HG03064 (cell line): ENCODE results near the gene HMGCR.

Source experiments
- ATAC-seq: cut with Tn5 transposase; IDR thresholded peaks from one replicate; pipeline ENCODE4 v1.9.1; 2021; ENCODE audit warnings: low read depth; ENCODE audit not compliant: unreplicated experiment

The HMGCR gene

DNA sequence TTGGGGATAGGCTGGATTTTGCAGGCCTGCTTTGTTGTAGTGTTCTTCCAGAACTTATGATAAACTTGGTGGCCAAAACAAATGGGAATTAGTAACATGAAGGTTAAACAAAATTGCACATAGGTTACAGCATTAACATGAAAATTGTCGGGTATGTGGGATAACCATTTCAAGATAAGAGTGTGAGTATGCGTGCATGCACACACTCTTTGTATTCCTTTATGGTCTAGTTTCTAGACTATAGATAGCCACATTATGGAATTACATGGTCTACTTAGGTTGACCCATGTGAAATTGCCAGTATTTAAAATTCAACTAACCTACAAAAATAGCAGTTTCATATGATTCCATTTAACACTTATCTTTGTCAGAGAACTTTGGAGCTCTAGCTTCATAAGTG is 1.4 kb downstream of the HMGCR start:
- ATAC-seq, result no peak

DNA sequence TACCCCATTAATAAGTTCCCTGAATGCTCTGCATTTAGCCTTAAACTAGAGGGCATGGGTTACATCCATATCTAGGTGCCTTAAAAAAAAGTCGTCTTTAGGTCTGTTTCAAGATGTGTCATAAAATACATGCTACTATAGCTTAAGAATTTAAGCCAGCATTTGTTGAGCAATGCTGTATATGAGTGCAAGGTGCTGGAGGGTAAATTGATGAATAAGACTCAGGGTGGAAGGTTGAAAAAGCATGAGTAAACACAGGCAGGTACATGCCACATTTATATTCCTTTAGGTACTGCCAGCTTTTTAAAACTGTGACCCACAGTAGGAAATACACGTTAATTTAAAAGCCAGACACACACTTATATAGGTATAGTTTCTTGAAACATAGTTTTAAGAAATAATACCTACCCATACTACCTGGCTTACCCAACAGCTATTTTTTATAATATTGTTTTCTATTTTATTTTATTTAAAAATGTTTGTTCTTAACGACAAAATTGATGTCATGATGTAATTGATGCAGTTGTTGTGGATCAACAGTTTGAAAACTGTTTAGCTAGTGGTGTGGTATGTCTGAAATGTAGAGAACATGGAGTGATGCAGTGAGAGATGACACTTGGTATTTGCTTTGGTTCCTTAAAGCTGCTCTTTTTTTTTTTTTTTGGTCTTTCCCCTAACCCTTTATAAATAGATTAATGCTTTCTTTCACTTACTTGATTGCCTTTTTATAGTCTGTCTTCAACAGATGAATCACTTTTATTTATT is 3.9 kb downstream of the HMGCR start:
- ATAC-seq, result no peak

DNA sequence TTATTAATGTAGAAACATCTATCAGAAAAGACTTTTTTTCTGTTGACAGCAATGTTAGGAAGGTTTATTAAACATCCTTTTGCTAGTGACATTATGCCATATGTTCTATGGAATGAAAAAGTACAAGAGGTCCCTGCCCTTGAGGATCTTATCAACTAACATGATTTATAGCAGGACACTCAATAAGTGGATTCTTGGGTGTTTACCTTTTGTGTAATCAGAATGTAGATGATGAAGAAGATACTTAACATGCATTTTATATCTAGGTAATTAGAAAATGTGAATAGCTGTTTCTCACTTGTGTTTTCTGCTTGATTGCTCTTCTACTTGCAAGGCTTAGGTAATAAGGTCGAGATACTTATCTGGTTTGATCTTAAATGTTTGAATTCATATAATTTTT is 4.9 kb downstream of the HMGCR start:
- ATAC-seq, result no peak

DNA sequence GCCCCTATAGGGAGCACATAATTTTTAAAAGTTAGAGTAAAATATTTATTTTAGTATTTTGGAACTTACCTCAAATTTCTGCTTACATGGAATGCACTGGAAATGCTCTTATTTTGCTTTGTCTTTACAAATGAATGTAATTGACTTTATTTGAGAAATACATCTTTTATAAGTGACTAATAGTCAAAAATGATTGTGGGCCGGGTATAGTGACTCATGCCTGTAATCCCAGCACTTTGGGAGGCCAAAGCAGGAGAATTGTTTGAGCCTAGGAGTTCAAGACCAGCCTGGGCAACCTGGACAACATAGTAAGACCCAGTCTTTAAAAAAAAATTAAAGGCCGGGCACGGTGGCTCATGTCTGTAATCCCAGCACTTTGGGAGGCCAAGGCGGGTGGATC is 5.8 kb downstream of the HMGCR start:
- ATAC-seq, result no peak

DNA sequence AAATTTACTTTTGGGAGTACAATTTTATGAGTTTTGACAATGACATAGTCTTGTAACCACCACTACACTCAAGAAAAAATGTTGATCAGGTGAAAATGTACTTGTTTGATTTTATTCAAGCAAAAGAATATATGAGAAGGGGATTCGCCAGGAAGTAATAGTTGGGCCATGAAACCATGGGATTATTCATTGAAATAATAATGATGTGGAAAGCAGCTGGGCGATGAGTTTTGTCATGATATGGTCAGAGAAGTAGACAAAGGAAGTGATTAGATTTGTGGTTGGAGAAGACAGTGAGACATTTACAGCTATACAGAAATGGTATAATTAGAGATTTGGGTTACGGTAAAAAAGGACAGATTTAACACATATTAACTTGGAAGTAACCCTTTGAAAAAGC is 11.2 kb downstream of the HMGCR start:
- ATAC-seq, result no peak

DNA sequence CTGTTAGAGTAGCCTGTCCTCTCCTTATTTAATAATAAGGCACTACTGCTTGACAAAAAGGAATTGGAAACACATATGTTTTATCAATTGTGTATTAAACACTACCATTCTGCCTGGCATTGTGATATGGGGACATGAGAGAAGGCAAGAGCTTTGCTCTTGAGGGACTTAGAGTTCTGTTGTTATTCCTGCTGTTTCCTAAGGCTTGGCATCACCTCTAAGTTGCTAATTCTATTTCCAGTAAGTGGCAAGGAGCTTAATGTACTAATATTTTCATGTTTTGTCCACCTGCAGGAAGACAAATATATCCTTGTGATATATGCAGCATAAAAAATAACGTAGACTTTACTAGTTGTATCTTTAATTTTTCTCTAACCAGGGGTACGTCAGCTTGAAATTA is 12.6 kb downstream of the HMGCR start:
- no peak for ATAC-seq

DNA sequence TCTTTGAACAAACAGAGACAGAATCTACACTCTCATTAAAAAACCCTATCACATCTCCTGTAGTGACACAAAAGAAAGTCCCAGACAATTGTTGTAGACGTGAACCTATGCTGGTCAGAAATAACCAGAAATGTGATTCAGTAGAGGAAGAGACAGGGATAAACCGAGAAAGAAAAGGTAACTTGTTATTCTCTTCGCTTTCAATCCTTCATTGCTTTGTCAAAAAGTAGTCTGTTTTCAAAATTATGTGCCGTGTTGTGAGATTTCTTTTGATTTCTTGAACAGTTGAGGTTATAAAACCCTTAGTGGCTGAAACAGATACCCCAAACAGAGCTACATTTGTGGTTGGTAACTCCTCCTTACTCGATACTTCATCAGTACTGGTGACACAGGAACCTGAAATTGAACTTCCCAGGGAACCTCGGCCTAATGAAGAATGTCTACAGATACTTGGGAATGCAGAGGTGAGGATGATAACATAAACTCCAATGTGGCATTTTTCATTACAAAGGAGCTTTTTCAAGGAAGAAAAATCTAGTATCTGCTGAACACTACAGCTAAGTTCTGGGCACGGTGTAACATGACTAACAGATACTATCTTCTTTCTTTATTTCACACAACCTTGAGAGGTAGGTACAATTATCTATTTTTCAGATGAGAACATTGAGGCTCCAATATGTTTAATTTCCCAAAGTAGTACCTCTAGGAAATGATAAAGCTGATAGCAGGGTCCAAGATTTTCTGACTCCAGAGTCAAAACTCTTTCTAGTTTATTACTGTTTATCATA is 14.3 kb downstream of the HMGCR start:
- ATAC-seq, result no peak

DNA sequence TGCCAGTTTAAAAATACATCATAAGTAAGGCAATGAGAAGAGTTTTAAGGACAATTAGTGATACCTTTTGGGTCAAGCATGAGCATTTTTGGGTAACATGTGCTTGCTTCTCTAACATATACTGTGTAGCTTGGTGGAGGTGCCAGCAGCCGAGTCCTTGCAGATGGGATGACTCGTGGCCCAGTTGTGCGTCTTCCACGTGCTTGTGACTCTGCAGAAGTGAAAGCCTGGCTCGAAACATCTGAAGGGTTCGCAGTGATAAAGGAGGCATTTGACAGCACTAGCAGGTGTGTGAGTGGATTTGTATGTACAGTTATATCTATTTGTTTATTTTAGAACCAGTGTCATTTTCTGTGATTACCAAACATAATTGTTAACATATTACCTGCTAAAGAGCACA is 18.2 kb downstream of the HMGCR start:
- no peak for ATAC-seq

DNA sequence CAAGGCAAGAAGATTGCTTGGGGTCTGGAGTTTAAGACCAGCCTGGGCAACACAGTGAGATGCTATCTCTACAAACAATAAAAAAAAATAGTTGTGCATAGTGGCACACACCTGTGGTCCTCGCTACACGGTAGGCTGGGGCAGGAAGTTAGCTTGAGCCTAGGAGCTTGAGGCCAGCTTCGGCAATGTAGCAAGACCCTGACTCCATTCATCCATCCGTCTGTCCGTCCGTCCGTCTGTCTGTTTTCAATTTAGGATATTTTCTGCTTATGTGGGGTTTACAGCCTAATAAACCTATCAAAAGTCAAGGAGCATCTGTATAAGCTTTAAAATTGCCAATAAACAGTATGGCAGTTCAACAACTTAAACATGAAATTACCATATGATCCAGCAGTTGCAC is 19.7 kb downstream of the HMGCR start:
- ATAC-seq, result no peak

DNA sequence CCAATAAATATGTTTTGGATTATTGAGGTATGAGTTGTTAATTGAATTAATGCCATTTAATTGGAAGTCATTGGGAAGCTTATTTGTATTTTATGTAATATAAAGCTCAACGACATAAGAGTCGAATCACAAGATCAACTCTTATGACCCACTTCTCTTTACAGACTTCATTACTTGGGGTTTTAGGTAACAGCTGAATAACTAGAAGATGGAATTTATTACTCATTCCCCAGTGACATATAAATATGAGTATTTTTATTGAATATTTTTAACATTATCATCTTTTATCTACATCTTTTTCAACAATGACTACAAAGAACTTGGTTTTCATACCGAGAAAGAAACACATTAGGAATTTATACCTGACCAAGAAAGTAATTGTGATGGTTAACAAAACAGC is 21.1 kb downstream of the HMGCR start:
- ATAC-seq, result no peak

DNA sequence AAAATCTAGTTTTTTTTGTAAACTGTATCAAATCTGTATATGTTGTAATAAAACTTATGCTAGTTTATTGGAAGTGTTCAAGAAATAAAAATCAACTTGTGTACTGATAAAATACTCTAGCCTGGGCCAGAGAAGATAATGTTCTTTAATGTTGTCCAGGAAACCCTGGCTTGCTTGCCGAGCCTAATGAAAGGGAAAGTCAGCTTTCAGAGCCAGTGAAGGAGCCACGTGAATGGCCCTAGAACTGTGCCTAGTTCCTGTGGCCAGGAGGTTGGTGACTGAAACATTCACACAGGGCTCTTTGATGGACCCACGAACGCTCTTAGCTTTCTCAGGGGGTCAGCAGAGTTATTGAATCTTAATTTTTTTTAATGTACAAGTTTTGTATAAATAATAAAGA is 24.3 kb downstream of the HMGCR start:
- no peak for ATAC-seq

DNA sequence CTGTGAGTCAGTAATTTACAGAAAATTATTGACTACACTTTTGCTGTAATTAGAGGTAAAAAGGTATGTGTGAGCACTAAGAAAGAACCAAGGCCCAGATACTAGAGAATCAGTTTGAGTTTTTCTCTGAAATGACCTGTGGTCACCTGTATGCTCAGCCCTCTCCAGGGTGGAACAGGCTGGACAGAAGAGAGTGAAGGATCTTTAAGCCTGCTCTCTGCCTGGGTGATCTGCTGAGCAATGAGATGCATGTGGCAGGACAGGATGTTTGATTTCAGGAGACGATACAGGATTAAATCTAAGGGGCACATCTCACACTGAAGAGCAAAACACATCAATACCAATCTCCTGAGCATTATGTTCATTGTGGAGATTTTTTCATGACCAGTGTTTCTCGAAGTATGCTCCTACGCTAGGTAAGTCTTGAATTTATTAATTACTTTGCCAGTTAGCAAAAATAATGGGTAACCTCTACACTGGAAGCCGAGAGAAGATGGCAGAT is 25.5 kb downstream of the HMGCR start:
- ATAC-seq, result no peak

DNA sequence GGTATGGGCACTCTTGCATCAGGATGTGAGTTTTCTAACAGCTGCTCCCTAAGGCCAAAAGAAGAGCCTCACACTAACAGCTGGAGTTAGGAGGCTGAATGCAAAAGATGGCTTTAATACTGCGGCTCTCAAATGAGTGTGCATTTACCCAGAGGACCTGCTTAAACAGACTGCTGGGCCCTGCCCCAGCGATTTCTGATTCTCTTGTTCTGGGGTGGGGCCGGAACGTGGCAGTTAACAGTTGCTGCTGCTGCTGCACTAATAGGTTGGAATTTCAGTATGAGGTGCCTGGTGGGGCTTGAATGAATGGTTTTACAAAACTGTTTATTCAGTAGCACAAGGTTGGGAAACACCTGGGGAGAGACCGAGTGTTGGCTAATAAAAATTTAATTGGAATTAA is 26.1 kb downstream of the HMGCR start:
- no peak for ATAC-seq

DNA sequence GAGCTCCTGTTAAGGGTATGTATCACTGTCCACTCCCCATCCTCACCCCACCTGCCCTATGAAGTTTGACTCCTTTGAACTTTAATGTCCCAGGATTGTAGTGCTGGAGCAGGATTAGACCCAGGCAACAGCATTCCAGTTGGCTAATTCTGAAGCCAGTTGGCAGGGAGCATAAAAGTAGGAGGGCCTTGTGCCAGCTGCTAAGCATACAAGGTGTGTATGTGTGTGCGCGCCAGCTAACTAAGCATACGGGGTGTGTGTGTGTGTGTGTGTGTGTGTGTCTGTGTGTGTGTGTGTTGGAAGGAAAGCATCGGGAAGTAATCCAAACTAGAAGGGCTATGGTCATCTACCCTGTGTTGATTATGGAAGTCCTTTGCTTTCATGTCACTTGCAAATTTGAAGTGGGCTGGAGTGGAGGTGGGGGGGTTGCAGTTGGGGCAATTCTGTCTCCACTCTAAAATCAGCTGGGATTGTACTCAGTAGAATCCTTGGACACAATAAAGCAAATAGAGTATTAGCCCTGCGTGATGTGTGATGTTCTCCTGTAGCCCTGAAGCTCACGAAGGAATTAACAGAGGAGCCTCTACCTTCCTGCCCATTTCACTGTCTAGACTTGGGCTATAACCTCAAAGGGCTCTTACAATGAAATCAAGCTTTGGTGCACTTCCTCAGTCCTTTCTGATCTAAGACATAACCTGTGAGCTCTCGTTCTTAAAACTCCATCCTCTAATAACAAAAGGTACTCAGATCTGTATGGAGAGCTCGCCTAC is 26.9 kb downstream of the HMGCR start:
- ATAC-seq, result no peak

DNA sequence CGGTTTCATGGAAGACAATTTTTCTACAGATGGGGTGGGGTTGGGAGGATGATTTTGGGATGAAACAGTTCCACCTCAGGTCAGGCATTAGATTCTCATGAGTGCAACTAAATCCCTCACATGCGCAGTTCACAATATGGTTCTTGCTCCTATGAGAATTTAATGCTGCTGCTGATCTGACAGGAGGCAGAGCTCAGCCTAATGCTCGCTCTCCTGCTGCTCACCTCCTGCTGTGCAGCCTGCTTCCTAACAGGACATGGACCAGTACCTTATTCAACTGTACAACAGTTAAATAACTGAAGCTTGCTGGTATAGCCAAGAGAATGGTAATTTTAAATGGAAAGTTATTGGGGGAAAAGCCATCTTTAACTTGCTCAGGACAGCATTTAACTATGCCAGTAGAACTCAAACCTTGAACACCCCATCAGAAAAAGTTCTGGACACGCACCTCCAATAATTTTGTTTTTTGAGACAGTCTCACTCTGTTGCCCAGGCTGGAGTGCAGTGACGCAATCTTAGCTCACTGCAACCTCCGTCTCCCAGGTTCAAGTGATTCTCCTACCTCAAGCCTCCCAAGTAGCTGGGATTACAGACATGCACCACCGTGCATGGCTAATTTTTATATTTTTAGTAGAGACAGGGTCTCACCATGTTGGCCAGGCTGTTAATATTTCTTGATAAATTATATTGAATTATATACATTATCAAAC is 27.7 kb downstream of the HMGCR start:
- ATAC-seq, result no peak

DNA sequence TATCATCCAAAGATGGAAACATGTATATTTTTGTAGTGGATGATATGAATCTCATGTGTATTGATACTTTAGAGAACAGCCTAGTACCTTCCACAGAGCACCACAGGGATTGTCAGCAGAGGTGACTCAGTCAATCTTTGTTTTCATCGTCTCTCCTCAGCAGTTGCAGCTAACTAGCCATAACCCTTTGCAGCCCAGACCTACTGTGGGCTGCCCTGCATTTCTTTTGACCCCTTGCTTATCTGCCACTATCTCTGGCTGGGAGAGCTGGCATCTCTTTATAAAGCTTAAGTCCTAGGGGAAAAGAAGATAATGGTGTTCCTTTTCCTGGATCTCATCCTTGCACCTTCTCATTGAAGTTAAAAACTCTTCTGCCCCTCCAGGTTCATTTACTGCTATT is 28.7 kb downstream of the HMGCR start:
- no peak for ATAC-seq

DNA sequence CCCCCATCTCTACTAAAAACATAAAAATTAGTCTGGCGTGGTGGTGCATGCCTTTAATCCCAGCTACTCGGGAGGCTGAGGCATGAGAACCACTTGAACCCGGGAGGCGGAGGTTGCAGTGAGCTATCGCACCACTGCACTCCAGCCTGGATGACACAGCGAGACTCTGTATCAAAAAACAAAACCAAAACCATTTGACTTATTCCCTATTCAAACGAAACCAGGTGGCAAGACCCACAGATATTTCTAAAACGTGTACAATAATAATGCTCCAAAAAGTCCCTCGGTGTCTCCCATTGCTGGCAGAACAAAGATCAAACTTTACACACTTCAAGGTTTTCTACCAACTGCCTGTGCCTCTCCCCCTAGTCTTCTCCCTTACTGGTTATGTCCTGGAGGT is 29.8 kb downstream of the HMGCR start:
- peak; percentile 80 for ATAC-seq

DNA sequence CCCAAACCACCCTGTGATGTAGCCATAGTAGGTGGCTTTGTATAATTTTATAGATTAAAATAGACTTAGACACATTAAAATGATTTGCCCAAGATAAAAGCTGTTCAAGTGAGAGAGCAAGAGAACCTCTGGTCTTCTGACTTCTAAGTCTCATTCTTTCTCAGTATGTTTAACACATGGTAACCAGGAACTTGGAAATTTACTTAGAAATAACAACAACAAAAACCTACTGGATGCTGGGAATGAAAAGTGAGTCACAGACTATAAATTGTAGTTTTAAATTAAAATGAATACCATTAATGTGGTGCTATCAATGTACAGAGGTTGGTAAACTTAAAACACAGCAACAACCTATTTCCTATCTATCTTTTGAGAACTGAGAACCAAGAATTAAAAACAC is 30.4 kb downstream of the HMGCR start:
- ATAC-seq, result no peak

DNA sequence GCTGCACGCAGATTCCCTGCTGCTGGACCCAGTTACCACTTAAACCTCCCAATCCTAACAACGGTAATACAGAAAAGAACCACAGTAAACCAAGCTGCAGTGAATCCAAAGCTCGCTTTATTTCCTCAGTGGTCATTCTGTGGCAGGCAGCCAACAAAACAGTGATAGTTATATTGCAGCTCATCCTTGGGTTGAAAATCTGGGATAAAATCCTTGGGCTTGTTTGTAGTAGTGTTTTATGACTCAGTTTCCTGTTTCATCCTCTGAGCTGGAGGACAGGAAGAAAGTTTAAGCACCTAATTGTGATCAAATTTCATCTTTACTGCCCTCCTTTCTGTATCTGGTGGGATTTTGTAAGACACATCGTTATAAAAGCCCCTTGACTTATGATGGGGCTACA is 31.4 kb downstream of the HMGCR start:
- ATAC-seq, result no peak

DNA sequence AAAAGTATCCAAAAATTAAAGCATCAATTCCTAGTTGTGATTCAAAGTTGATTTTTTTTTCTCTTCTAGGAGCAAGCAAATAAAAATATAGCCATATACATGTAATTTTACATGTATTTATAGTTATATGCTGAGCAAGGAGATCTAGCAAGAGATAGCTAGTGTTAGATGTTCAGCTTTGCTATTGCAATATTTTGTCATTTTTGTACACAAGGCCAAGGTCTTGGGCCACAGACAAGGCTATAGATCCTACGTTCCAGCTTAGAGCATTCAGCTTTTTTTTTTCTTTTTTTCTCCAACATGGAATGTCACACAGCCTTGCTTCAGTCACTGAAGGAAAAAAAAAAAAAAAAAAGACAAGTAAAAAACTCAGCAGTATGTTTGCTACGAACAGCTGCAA is 36.8 kb downstream of the HMGCR start:
- no peak for ATAC-seq

DNA sequence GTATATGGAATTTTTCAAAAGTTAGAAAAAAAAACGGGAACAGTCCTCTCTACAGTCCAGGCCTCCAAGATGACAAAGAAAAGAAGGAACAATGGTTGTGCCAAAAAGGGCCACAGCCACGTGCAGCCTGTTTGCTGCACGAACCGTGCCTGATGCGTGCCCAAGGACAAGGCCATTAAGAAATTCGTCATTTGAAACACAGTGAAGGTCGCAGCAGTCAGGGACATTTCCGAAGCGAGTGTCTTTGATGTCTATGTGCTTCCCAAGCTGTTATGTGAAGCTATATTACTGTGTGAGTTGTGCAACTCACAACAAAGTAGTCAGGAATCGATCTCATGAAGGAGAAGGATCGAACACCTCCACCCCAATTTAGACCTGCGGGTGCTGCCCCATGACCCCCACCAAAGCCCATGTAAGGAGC is 37.4 kb downstream of the HMGCR start:
- no peak for ATAC-seq
